Stomach (tissue), 4 donors: Measurements from ENCODE around the gene UBL3.

Experiments used
- EP300 ChIP-seq: sonication (generic); formaldehyde crosslinking; IDR thresholded peaks from one replicate; pipeline ENCODE4 v1.6.1; 2017; ENCODE audit warnings: antibody characterized with exemption
- POLR2A ChIP-seq, 4 donors: fragments of 450-650 bp; IDR thresholded peaks; one replicate each; pipeline ENCODE4 v1.6.1; 2016; ENCODE audit warnings: antibody characterized with exemption in 4 of 4, control low read depth in 2 of 4, mild to moderate bottlenecking in 1 of 4, moderate library complexity in 1 of 4
- POLR2AphosphoS5 ChIP-seq, 3 donors: sonication (generic); formaldehyde crosslinking; IDR thresholded peaks; one replicate each; pipeline ENCODE4 v1.6.1; 2016; ENCODE audit warnings: antibody characterized with exemption in 3 of 3
- TF ChIP-seq, protein P1 (sequence below), 7 experiments: fragments of 450-650 bp in 4 of 7; fragments of 200-600 bp in 3 of 7; sonication (generic) in 3 of 7; IDR thresholded peaks; one replicate each; pipeline ENCODE4 v1.5.1; 2016 to 2019; ENCODE audit warnings: antibody characterized with exemption in 7 of 7, control low read depth in 2 of 7, mild to moderate bottlenecking in 1 of 7

DNA sequence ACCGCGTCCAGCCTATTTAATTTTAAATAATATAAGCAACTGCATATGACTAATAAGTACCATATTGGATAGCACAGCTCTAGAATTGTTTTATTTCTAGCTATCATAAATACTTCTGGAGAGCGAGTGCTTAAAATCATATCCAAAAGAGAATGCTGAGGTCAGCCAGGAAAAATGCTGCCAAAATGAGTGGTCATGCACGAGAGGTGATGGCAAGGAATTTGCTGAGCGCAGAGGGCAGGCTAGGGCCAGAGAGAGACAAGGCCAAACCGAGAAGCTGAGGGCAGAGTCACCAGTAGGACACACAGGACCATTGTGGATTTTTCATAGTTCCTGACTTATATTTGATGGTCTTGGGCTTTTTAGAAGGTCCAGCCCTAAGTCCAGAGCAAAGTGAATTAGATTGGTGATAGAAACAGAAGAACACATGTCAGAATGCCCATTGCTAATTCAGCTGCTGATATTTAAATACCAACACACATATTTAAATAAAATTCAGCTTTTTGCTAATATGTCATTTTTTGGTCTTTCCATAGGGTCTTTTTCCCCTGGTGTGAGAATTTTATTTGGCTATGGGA lies 33.6 kb upstream of the UBL3 start:
- TF ChIP-seq POLR2AphosphoS5 (IDR thresholded peaks at IDR 0.05) (no peak), POLR2A (IDR thresholded peaks at IDR 0.05) (no peak), EP300 (no peak)
- TF ChIP-seq, protein P1, sequence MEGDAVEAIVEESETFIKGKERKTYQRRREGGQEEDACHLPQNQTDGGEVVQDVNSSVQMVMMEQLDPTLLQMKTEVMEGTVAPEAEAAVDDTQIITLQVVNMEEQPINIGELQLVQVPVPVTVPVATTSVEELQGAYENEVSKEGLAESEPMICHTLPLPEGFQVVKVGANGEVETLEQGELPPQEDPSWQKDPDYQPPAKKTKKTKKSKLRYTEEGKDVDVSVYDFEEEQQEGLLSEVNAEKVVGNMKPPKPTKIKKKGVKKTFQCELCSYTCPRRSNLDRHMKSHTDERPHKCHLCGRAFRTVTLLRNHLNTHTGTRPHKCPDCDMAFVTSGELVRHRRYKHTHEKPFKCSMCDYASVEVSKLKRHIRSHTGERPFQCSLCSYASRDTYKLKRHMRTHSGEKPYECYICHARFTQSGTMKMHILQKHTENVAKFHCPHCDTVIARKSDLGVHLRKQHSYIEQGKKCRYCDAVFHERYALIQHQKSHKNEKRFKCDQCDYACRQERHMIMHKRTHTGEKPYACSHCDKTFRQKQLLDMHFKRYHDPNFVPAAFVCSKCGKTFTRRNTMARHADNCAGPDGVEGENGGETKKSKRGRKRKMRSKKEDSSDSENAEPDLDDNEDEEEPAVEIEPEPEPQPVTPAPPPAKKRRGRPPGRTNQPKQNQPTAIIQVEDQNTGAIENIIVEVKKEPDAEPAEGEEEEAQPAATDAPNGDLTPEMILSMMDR (IDR thresholded peaks at IDR 0.05) = no peak
